ENCODE measurements around the gene KRTAP5-7.
"Not testable (repeated sequence)": the region's sequence is repeated elsewhere in the genome, so short reads cannot be mapped to it uniquely, and the experiment has no call there.

KRTAP5-7 gene

GRCh38 chr11:71526796-71527575, at the start of gene KRTAP5-7:
TSS of gene KRTAP5-7 (plus strand) at chr11:71527267. CDS start at chr11:71527301, 34 bp downstream.
- not testable (repeated sequence) for H3K4me3 ChIP-seq; DNase-seq (ENCODE audit: low spot score); H3K27ac ChIP-seq

GRCh38 chr11:71477641-71478527, 49.2 kb upstream of the KRTAP5-7 start:
- no peak overlapping the region for H3K4me3 ChIP-seq
- no peak for DNase-seq (ENCODE audit: low spot score)
- no peak overlapping the region for H3K27ac ChIP-seq
- no peak for TF ChIP-seq CTCF (IDR thresholded peaks at IDR 0.05)

GRCh38 chr11:71478528-71478840, 48.6 kb upstream of the KRTAP5-7 start:
- no peak for TF ChIP-seq CTCF (IDR thresholded peaks at IDR 0.05)
- no peak for DNase-seq (ENCODE audit: low spot score)
- Histone ChIP-seq H3K4me3 (no peak overlapping the region), H3K27ac (no peak overlapping the region)

DNA sequence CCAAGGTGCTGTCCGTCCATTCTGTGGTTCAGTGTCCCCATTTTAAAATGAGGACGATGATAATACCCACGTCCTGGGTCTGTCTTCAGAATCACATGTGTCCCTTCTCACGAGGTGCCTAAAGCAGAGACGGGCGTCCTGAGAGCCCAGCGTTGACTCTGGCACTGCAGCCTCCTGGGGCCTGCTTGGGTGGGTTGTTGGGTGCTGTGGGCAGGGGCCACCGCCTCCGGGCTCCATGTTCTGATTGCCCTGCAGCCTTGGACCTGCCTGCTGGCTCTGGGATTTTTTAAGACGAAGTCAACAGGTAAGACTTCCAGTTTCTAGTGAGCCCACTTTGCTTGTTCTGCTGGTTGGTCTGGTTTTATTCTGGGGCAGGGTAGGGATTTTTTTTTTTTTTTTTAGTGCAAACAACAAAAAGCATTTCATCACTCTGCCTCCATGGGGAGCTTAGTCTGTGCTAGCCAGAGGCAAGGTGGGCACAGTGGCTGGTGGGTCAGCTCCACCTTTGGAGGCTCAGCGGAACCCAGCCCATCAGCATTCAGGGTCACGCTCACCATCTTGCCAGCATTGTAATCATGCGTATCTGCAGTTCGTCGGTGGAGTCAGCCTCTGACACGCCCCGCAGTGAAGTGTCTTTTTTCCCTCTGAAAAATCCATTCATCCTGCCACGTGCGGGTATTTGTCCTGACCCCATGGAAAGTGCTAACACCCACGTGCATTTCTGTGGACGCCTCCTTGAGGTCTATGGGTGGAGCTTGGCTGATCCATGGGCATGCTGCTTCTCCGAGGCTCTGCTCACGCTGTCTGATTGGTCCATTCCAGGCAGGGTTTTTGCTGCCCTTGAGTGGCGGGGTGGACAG, 45.7 kb upstream of the KRTAP5-7 start:
- H3K4me3 ChIP-seq, result no peak overlapping the region
- DNase-seq (ENCODE audit: low spot score), result no peak
- no peak overlapping the region for H3K27ac ChIP-seq
- TF ChIP-seq CTCF (IDR thresholded peaks at IDR 0.05), result no peak

GRCh38 chr11:71482216-71482615, 44.9 kb upstream of the KRTAP5-7 start:
- H3K4me3 ChIP-seq, result no peak overlapping the region
- no peak overlapping the region for H3K27ac ChIP-seq
- no peak for DNase-seq (ENCODE audit: low spot score)
- no peak for TF ChIP-seq CTCF (IDR thresholded peaks at IDR 0.05)

DNA sequence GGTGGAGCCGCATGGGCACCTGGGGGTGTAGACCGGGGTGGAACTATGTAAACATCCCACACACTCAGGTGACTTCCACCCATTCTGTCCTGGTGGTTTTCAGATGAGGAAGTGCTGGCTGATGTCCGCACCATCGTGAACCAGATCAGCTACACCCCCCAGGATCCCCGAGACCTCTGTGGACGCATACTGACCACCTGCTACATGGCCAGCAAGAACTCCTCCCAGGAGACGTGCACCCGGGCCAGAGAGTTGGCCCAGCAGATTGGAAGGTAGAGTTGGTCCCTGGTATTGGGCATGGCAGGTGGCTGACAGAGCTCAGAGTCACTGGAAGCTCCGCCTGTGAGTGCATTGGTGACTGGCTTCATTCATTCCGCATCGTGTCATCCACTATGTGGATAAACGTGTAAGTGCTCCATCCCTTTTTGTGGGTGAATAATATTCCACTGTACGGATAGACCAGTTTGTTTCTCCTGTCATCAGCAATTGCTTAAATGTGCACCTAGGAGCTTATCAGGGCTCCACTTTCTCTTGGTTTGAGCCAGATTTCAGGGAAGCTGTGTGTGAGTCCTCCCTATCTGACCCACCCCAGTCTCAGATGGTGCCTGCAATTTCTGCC, 44.2 kb upstream of the KRTAP5-7 start:
- no peak overlapping the region for H3K27ac ChIP-seq
- DNase-seq (ENCODE audit: low spot score), result no peak
- no peak for TF ChIP-seq CTCF (IDR thresholded peaks at IDR 0.05)
- H3K4me3 ChIP-seq, result no peak overlapping the region

- no peak for DNase-seq (ENCODE audit: low spot score)
- Histone ChIP-seq H3K27ac (no peak overlapping the region), H3K4me3 (no peak overlapping the region)
- TF ChIP-seq CTCF (IDR thresholded peaks at IDR 0.05), result no peak
Measured at GRCh38 chr11:71483692-71484091, 43.4 kb upstream of the KRTAP5-7 start.
